Transverse colon (tissue), 4 donors: ENCODE measurements around the gene NAP1L4.

ENCODE experiments used
- EP300 ChIP-seq: sonication (generic); formaldehyde crosslinking; IDR thresholded peaks from one replicate; pipeline ENCODE4 v1.6.1; 2017; ENCODE audit warnings: antibody characterized with exemption, low read depth
- POLR2A ChIP-seq: fragments of 450-650 bp; IDR thresholded peaks from one replicate; pipeline ENCODE4 v1.6.1; 2016; ENCODE audit warnings: antibody characterized with exemption, mild to moderate bottlenecking, moderate library complexity
- POLR2AphosphoS5 ChIP-seq, 3 donors: sonication (generic); formaldehyde crosslinking; IDR thresholded peaks; one replicate each; pipeline ENCODE4 v1.6.1; 2016; ENCODE audit warnings: antibody characterized with exemption in 3 of 3
- TF ChIP-seq, protein P1 (sequence below), 5 experiments: fragments of 200-600 bp in 3 of 5; fragments of 450-650 bp in 2 of 5; sonication (generic) in 3 of 5; IDR thresholded peaks; 1 replicate in 2 of 5; 2 replicates in 3 of 5; pipeline ENCODE4 v1.5.1; 2016 to 2017; ENCODE audit warnings: antibody characterized with exemption in 5 of 5, inconsistent platforms in 3 of 5, mild to moderate bottlenecking in 2 of 5, moderate library complexity in 1 of 5

DNA sequence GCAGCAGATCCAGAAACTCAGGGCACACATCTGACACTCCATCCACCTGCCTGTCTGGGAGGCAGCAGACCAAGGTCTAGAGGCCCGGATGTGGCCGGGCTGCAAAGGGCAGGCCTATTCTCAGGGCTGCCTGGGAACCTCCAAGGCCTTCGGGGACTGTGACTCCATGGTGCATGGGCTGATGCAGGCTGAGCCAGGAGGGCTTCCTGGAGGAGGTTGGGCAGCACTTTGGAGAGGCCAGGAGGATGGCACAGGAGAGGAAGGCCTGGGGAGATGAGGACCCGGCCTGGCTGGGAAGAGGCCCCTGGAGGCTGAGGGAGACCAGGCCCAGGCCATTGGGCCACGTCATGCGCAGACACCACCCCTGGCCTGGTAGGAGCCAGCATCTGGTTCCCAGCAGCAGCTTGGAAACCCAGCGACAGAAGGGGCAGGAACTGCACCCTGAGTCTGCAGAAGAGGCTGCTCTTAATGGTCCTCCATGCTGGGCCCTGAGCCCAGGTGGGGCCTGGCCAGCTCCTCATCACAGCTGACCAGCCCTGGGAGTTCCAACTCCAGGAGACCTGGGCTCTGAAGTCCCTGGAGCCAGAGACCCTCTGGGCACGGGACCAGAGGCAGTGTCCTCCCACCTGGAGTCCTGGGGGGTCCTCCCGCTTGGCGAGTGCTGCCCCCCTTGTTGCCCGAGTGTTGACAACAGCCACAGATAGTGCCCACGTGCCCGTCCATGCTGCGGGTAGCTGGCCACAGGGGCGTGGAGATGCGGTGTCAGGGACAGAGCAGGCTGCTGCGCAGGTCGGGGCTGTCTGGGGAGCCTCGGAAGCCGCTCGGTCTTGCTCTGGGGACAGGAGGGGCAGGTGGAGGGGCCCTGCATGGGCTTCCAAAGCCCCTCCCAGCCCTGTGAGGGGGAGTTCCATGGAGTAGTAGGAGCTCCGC is 68.4 kb downstream of the NAP1L4 start:
- TF ChIP-seq, protein P1, sequence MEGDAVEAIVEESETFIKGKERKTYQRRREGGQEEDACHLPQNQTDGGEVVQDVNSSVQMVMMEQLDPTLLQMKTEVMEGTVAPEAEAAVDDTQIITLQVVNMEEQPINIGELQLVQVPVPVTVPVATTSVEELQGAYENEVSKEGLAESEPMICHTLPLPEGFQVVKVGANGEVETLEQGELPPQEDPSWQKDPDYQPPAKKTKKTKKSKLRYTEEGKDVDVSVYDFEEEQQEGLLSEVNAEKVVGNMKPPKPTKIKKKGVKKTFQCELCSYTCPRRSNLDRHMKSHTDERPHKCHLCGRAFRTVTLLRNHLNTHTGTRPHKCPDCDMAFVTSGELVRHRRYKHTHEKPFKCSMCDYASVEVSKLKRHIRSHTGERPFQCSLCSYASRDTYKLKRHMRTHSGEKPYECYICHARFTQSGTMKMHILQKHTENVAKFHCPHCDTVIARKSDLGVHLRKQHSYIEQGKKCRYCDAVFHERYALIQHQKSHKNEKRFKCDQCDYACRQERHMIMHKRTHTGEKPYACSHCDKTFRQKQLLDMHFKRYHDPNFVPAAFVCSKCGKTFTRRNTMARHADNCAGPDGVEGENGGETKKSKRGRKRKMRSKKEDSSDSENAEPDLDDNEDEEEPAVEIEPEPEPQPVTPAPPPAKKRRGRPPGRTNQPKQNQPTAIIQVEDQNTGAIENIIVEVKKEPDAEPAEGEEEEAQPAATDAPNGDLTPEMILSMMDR (IDR thresholded peaks at IDR 0.05) = no peak
- TF ChIP-seq POLR2A (no peak), EP300 (no peak), POLR2AphosphoS5 (IDR thresholded peaks at IDR 0.05) (no peak)
